ENCODE data around the gene ADAMTS12.

The ADAMTS12 gene

DNA sequence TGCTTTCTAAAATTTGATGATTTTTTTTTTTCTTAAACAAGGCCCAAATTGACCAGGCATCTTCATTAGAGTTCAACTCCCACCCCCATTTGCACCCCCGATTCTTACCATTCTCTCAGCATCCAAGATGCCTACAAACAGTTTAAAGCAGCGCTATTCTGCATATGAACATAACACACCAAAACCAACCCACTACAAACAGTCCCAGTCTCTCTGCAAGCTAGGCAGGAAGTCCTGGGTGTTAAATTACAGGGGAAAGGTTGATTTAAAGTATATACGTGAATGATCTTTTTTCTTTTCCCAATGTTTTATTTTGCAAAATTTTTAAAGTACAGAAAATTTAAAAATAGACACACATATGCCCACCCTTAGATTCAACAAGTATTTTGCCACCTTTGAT, 127.0 kb downstream of the ADAMTS12 start:
- in situ Hi-C loops (cut with MboI; ENCODE audit: low sequenced_read_pairs, unreplicated experiment) = no loop called here
- TF ChIP-seq, protein P1, sequence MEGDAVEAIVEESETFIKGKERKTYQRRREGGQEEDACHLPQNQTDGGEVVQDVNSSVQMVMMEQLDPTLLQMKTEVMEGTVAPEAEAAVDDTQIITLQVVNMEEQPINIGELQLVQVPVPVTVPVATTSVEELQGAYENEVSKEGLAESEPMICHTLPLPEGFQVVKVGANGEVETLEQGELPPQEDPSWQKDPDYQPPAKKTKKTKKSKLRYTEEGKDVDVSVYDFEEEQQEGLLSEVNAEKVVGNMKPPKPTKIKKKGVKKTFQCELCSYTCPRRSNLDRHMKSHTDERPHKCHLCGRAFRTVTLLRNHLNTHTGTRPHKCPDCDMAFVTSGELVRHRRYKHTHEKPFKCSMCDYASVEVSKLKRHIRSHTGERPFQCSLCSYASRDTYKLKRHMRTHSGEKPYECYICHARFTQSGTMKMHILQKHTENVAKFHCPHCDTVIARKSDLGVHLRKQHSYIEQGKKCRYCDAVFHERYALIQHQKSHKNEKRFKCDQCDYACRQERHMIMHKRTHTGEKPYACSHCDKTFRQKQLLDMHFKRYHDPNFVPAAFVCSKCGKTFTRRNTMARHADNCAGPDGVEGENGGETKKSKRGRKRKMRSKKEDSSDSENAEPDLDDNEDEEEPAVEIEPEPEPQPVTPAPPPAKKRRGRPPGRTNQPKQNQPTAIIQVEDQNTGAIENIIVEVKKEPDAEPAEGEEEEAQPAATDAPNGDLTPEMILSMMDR (IDR thresholded peaks at IDR 0.05; ENCODE audit: borderline replicate concordance, control extremely low read depth, extremely low read depth, insufficient read depth, missing control alignments) = no peak

GRCh38 chr5:33763435-33763834, 128.4 kb downstream of the ADAMTS12 start:
- no peak for DNase-seq (ENCODE audit: low spot score)
- in situ Hi-C loops (cut with MboI; ENCODE audit: low sequenced_read_pairs, unreplicated experiment) = no loop called here
- TF ChIP-seq, protein P1 (IDR thresholded peaks at IDR 0.05; ENCODE audit: borderline replicate concordance, control extremely low read depth, extremely low read depth, insufficient read depth, missing control alignments) = no peak

More for the DNA sequence above, 127.0 kb downstream of the ADAMTS12 start:
- DNase-seq (ENCODE audit: low spot score) = no peak

DNA sequence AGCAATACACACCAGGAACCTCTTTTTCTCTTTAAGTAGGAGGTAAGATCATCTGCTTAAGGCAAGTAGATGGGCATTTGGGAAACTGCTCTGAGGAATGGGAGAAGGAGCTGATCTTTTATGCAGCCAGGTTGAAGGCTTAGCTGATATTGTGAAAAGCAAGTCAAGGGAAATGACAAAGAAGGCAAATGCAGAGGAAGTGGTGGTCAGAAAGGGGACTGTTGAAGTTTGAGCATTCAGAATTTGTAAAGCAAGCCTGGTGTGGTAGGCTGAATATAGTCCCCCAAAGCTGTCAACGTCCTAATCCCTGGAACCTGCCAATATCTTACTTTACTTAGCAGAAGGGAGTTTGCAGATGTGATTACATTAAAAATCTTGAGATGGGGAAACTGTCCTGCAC, 128.9 kb downstream of the ADAMTS12 start:
- peak; percentile 24 for DNase-seq (ENCODE audit: low spot score)
- in situ Hi-C loops (cut with MboI; ENCODE audit: low sequenced_read_pairs, unreplicated experiment) = no loop called here
- TF ChIP-seq, protein P1 (IDR thresholded peaks at IDR 0.05; ENCODE audit: borderline replicate concordance, control extremely low read depth, extremely low read depth, insufficient read depth, missing control alignments) = no peak

- DNase-seq (ENCODE audit: low spot score) = no peak
- in situ Hi-C loops (cut with MboI; ENCODE audit: low sequenced_read_pairs, unreplicated experiment) = no loop called here
- TF ChIP-seq, protein P1 (IDR thresholded peaks at IDR 0.05; ENCODE audit: borderline replicate concordance, control extremely low read depth, extremely low read depth, insufficient read depth, missing control alignments) = no peak
Observed at GRCh38 chr5:33761139-33761538, 130.7 kb downstream of the ADAMTS12 start.

DNA sequence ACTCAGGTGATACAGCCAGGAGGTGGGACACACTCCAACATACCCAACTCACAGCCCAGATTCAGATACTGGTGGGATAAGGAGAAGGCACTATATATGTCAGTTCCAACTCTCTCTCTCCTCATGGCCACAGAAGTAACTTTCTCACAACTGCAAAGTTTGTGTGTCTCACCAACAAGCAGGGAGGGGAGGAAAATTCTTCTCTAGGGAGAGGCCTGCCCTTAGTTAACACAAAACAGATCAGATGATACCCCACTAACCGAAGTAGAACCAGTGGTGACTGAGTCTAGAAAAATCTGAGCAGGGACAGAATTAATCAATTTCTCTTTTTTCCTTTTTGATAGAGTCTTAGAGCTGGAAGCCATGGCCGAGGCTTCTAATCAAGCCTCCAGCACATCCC, 133.1 kb downstream of the ADAMTS12 start:
- in situ Hi-C loops (cut with MboI; ENCODE audit: low sequenced_read_pairs, unreplicated experiment) = no loop called here
- TF ChIP-seq, protein P1 (IDR thresholded peaks at IDR 0.05; ENCODE audit: borderline replicate concordance, control extremely low read depth, extremely low read depth, insufficient read depth, missing control alignments) = no peak
- no peak for DNase-seq (ENCODE audit: low spot score)

DNA sequence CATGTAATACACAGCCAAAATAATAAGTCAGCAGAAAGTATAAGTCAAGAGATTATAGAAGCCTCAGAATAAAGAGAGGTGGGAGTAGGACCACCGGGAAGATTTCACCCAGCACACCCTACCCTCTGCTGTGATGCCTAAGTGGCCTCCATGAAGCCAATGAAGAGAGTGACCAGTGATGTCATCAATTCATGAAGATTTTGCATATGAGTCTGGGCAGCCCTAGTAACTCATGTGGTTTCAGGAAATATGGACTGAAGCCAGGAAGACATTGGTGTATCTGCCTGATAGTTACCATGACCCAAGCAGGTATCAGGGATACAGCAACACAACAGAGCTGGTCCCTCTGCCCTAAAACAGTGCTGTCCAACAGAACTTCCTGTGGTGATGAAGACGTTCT, 135.3 kb downstream of the ADAMTS12 start:
- TF ChIP-seq, protein P1 (IDR thresholded peaks at IDR 0.05; ENCODE audit: borderline replicate concordance, control extremely low read depth, extremely low read depth, insufficient read depth, missing control alignments) = no peak
- no peak for DNase-seq (ENCODE audit: low spot score)
- in situ Hi-C loops (cut with MboI; ENCODE audit: low sequenced_read_pairs, unreplicated experiment) = no loop called here

GRCh38 chr5:33755231-33755630, 136.6 kb downstream of the ADAMTS12 start:
- TF ChIP-seq, protein P1 (IDR thresholded peaks at IDR 0.05; ENCODE audit: borderline replicate concordance, control extremely low read depth, extremely low read depth, insufficient read depth, missing control alignments) = no peak
- in situ Hi-C loops (cut with MboI; ENCODE audit: low sequenced_read_pairs, unreplicated experiment) = no loop called here
- no peak for DNase-seq (ENCODE audit: low spot score)

Data from GM13976 (cell line).